Neural cell (in vitro differentiated cells): ENCODE results near the gene OXT.

Experiments used
- EZH2 ChIP-seq: fragments of 200-600, 300-800 bp; shearing (Covaris generic), sonication (generic); IDR thresholded peaks from 2 replicates; pipeline ENCODE4 v1.6.1; 2014; ENCODE audit warnings: antibody characterized with exemption, low read length, borderline replicate concordance, mild to moderate bottlenecking; ENCODE audit not compliant: insufficient read depth, poor library complexity, severe bottlenecking
- TF ChIP-seq, protein P1 (sequence below): fragments of 450-650 bp; IDR thresholded peaks from 2 replicates; pipeline ENCODE4 v1.5.1; 2014; ENCODE audit warnings: antibody characterized with exemption, mild to moderate bottlenecking, moderate library complexity; ENCODE audit not compliant: poor library complexity, severe bottlenecking
- TF ChIP-seq, protein P2 (sequence below): IDR thresholded peaks from 2 replicates; pipeline ENCODE4 v1.6.1; 2012; ENCODE audit warnings: borderline replicate concordance

DNA sequence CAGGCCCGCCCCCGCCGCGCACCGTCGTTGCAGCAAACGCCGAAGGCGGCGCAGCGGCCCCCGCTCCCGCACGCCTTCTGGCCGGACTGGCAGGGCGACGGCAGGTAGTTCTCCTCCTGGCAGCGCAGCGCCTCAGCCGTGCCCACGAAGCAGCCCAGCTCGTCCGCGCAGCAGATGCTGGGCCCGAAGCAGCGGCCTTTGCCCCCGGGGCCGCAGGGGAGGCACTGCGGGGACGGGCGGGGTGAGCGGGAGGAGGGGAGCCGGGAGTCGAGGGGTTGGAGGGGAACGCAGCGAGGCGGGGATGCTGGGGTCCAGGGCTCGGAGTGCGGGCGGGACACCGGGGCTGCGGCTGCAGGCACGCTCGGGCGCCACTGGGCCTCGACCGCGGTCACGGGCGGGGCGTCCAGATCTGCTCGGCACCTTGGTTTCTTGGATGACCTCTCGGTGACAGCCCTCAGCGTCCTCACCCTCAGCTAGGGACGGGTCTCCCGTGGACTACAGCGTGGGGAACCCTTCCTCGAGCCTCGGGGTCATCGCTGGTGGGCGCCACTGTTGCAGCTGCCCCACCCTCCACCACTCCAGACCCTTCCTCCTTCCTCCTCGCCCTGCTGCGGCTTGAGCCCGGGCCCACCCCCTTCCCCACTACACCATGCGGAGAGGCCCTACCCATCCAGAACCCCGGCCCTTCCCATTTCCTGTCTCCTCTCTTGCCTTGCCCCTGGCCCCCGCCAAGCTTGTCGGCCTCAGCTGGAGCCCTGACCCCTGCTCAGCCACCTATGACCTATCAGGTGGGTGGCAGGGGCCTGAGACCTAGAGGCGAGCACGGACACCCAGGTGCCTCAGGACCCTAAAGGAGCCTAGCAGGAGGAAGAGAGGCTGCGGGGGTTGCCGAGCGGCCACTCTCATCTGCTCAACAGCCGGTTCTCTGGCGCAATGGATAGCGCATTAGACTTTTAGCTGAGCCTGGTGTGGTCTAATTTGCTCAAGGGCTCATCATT lies 11.8 kb downstream of the OXT start:
- TF ChIP-seq EZH2: no peak
- TF ChIP-seq, protein P1, sequence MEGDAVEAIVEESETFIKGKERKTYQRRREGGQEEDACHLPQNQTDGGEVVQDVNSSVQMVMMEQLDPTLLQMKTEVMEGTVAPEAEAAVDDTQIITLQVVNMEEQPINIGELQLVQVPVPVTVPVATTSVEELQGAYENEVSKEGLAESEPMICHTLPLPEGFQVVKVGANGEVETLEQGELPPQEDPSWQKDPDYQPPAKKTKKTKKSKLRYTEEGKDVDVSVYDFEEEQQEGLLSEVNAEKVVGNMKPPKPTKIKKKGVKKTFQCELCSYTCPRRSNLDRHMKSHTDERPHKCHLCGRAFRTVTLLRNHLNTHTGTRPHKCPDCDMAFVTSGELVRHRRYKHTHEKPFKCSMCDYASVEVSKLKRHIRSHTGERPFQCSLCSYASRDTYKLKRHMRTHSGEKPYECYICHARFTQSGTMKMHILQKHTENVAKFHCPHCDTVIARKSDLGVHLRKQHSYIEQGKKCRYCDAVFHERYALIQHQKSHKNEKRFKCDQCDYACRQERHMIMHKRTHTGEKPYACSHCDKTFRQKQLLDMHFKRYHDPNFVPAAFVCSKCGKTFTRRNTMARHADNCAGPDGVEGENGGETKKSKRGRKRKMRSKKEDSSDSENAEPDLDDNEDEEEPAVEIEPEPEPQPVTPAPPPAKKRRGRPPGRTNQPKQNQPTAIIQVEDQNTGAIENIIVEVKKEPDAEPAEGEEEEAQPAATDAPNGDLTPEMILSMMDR: no peak
- TF ChIP-seq, protein P2, sequence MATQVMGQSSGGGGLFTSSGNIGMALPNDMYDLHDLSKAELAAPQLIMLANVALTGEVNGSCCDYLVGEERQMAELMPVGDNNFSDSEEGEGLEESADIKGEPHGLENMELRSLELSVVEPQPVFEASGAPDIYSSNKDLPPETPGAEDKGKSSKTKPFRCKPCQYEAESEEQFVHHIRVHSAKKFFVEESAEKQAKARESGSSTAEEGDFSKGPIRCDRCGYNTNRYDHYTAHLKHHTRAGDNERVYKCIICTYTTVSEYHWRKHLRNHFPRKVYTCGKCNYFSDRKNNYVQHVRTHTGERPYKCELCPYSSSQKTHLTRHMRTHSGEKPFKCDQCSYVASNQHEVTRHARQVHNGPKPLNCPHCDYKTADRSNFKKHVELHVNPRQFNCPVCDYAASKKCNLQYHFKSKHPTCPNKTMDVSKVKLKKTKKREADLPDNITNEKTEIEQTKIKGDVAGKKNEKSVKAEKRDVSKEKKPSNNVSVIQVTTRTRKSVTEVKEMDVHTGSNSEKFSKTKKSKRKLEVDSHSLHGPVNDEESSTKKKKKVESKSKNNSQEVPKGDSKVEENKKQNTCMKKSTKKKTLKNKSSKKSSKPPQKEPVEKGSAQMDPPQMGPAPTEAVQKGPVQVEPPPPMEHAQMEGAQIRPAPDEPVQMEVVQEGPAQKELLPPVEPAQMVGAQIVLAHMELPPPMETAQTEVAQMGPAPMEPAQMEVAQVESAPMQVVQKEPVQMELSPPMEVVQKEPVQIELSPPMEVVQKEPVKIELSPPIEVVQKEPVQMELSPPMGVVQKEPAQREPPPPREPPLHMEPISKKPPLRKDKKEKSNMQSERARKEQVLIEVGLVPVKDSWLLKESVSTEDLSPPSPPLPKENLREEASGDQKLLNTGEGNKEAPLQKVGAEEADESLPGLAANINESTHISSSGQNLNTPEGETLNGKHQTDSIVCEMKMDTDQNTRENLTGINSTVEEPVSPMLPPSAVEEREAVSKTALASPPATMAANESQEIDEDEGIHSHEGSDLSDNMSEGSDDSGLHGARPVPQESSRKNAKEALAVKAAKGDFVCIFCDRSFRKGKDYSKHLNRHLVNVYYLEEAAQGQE: no peak
